K562 (cell line): ENCODE results near the gene ZNF584. TPM values are rescaled to one million over a fixed set of nuclear protein-coding genes. Genes with fewer than 3 reads are reported as not detected.
A peak's percentile ranks its signal among the peaks of the same experiment; 100 is the strongest.

Source experiments
- ATAC-seq: fragments of 200-7000 bp; cut with Tn5 transposase; 3 replicates; pipeline ENCODE4 v1.9.1; 2020; ENCODE audit warnings: moderate library complexity
- BruUV-seq: library from RNA; stranded (reverse); fragments of 400-500 nt; replicated peaks from 2 replicates; lab custom pipeline; 2021; lab: Mats Ljungman, UMichigan
- CTCF ChIA-PET: fragments of 300-600 bp; formaldehyde crosslinking; extraction: SDS; loops from one replicate; lab custom pipeline; 2021; ENCODE audit warnings: low intra/inter-chr PET ratio; lab: Yijun Ruan, JAX
- POLR2A ChIA-PET: fragments of 300-600, 350-650 bp; sonication (Branson Sonifier 250); formaldehyde crosslinking; extraction: SDS; loops from one replicate; lab custom pipeline; 2021; ENCODE audit warnings: antibody characterized with exemption, inconsistent platforms; lab: Yijun Ruan, JAX
- DNase-seq, 4 experiments: peaks; one replicate each; pipeline versions ENCODE4 v3.0.0 to v3.0.0-alpha.2; 2011 to 2018; ENCODE audit warnings: low spot score in 3 of 4, mixed read lengths in 3 of 4; ENCODE audit errors: extremely low read depth in 1 of 4
- FAIRE-seq: peaks from 2 replicates; lab custom pipeline; 2011; peaks lifted over from hg19 to GRCh38; lab: Jason Lieb, UNC
- H2AFZ ChIP-seq: 2 replicates; pipeline ENCODE4 v1.6.0; 2011; ENCODE audit warnings: low read depth, low read length, control low read depth, inconsistent platforms
- H3K27ac ChIP-seq: fragments of 200-600 bp; 3 replicates; pipeline ENCODE4 v1.8.0; 2011; ENCODE audit warnings: low read depth, mild to moderate bottlenecking, control low read depth, inconsistent platforms, low read length, moderate library complexity, mixed read lengths; ENCODE audit errors: extremely low read depth
- H3K27me3 ChIP-seq, 2 experiments: fragments of 300-600 bp in 1 of 2; 2 replicates in 1 of 2; 3 replicates in 1 of 2; pipeline versions ENCODE4 v1.6.0 to v1.8.0; 2011; ENCODE audit warnings: inconsistent platforms in 2 of 2, low read length in 2 of 2, mild to moderate bottlenecking in 1 of 2, mixed read lengths in 1 of 2, moderate library complexity in 1 of 2; ENCODE audit not compliant: control insufficient read depth in 2 of 2, insufficient read depth in 2 of 2
- H3K36me3 ChIP-seq: fragments of 300-600 bp; 3 replicates; pipeline ENCODE4 v1.8.0; 2011; ENCODE audit warnings: mild to moderate bottlenecking, low read length, inconsistent platforms; ENCODE audit not compliant: control insufficient read depth, insufficient read depth
- H3K4me1 ChIP-seq, 2 experiments: fragments of 200-600 bp in 1 of 2; replicated peaks in 1 of 2; 2 replicates in 1 of 2; 3 replicates in 1 of 2; pipeline versions ENCODE4 v1.5.1 to v1.8.0; 2011; ENCODE audit warnings: inconsistent platforms in 2 of 2, low read length in 2 of 2, mild to moderate bottlenecking in 1 of 2, mixed read lengths in 1 of 2, moderate library complexity in 1 of 2; ENCODE audit not compliant: control insufficient read depth in 2 of 2, insufficient read depth in 2 of 2
- H3K4me2 ChIP-seq: 2 replicates; pipeline ENCODE4 v1.6.1; 2011; ENCODE audit warnings: low read length, control low read depth, inconsistent platforms, mixed read lengths; ENCODE audit not compliant: insufficient read depth
- H3K4me3 ChIP-seq: fragments of 200-600 bp; sonication (generic), shearing (Covaris generic); 2 replicates; pipeline ENCODE4 v1.5.1; 2016; ENCODE audit warnings: control low read depth, inconsistent platforms
- H3K79me2 ChIP-seq: fragments of 200-600 bp; 3 replicates; pipeline ENCODE4 v1.8.0; 2011; ENCODE audit warnings: low read length, inconsistent platforms; ENCODE audit not compliant: control insufficient read depth, insufficient read depth
- H3K9ac ChIP-seq, 2 experiments: 2 replicates each; pipeline versions ENCODE4 v1.6.0 to v1.6.1; 2011; ENCODE audit warnings: low read depth in 2 of 2, low read length in 2 of 2, control low read depth in 1 of 2, inconsistent platforms in 1 of 2, mild to moderate bottlenecking in 1 of 2, mixed read lengths in 1 of 2; ENCODE audit not compliant: insufficient read depth in 1 of 2
- H3K9me1 ChIP-seq: one replicate; pipeline ENCODE4 v1.6.0; 2011; ENCODE audit warnings: inconsistent platforms, mild to moderate bottlenecking, low read length, moderate library complexity; ENCODE audit not compliant: control insufficient read depth, insufficient read depth
- H3K9me3 ChIP-seq: replicated peaks from 2 replicates; pipeline ENCODE4 v1.5.1; 2011; ENCODE audit warnings: low read depth, low read length, inconsistent platforms; ENCODE audit not compliant: control insufficient read depth, insufficient read depth
- H4K20me1 ChIP-seq: replicated peaks from 2 replicates; pipeline ENCODE4 v1.6.1; 2011; ENCODE audit warnings: low read length, inconsistent platforms, mixed read lengths; ENCODE audit not compliant: control insufficient read depth, insufficient read depth
- E2F3 ChIP-seq: fragments of 250-450 bp; sonication (Bioruptor Pico); IDR thresholded peaks from 2 replicates; pipeline ENCODE4 v1.4.0; 2020; ENCODE audit warnings: mild to moderate bottlenecking
- GABPA ChIP-seq: fragments of 200-800 bp; sonication (Bioruptor generic); conservative IDR thresholded peaks from 2 replicates; pipeline ENCODE4 v1.6.1; 2016; ENCODE audit warnings: low read depth, missing genetic modification characterization, missing compliant biosample characterization
- NFYB ChIP-seq: IDR thresholded peaks from 2 replicates; pipeline ENCODE4 v1.6.1; 2011; ENCODE audit warnings: mild to moderate bottlenecking, moderate library complexity; ENCODE audit not compliant: insufficient read length; ENCODE audit errors: extremely low read depth
- SMAD4 ChIP-seq: fragments of 250-450 bp; sonication (Bioruptor Pico); conservative IDR thresholded peaks from 2 replicates; pipeline ENCODE4 v1.8.0; 2021; ENCODE audit warnings: inconsistent platforms, mild to moderate bottlenecking, moderate library complexity
- SUPT5H ChIP-seq: fragments of 450-650 bp; IDR thresholded peaks from 2 replicates; pipeline ENCODE4 v1.6.1; 2016
- TCF3 ChIP-seq: sonication (generic); formaldehyde crosslinking; IDR thresholded peaks from 2 replicates; pipeline ENCODE4 v1.4.0; 2020; ENCODE audit warnings: mild to moderate bottlenecking, missing genetic modification reagents
- XRCC4 ChIP-seq: IDR thresholded peaks from one replicate; pipeline ENCODE4 v1.6.1; 2011; ENCODE audit not compliant: insufficient read depth, insufficient read length; ENCODE audit errors: extremely low read depth
- YY1 ChIP-seq, 3 experiments: IDR thresholded peaks; 2 replicates each; pipeline ENCODE4 v1.6.1; 2011; ENCODE audit warnings: low read length in 2 of 3, mild to moderate bottlenecking in 2 of 3, moderate library complexity in 2 of 3, borderline replicate concordance in 1 of 3, control low read depth in 1 of 3, low read depth in 1 of 3; ENCODE audit not compliant: insufficient read depth in 3 of 3, insufficient replicate concordance in 2 of 3, control insufficient read depth in 1 of 3, insufficient read length in 1 of 3; ENCODE audit errors: extremely low read depth in 1 of 3
- ZNF384 ChIP-seq: IDR thresholded peaks from 2 replicates; pipeline ENCODE4 v1.6.1; 2012; ENCODE audit warnings: low read depth, low read length, improper control_type of control experiment
- ZNF408 ChIP-seq: fragments of 250-450 bp; sonication (Bioruptor Pico); IDR thresholded peaks from 2 replicates; pipeline ENCODE4 v1.4.0; 2020; ENCODE audit warnings: low read depth, mild to moderate bottlenecking, moderate library complexity
- WGBS: fragments of 100-300 bp; shearing (Covaris generic); methylation state at CpG from one replicate; pipeline ENCODE4 v1.1.6; 2016; ENCODE audit warnings: low coverage, mixed read lengths; ENCODE audit not compliant: insufficient coverage; ENCODE audit errors: missing lambda C conversion rate; 5-methylcytosine and 5-hydroxymethylcytosine counted together
- in situ Hi-C: fragments of 300-500 bp; cut with MboI; formaldehyde crosslinking; loops from 4 replicates; pipeline ENCODE4 v1.15.0; 2018; ENCODE audit warnings: inconsistent platforms, mixed read lengths
- intact Hi-C: fragments of 100-400 bp; cut with micrococcal nuclease; formaldehyde crosslinking; loops from 2 replicates; pipeline ENCODE4 v1.14.2; 2022
- polyA plus RNA-seq, 8 experiments: library from polyadenylated mRNA; depleted of rRNA in 4 of 8; stranded (reverse) in 5 of 8; unstranded in 3 of 8; fragments of >200 nt; fragmentation: Nextera tagmentation in 2 of 8; fragmentation: Illumina TruSeq in 1 of 8; extraction: Ambion mirVana in 2 of 8; extraction: Trizol in 1 of 8; gene quantifications; 2 replicates each; pipeline versions ENCODE4 v1.2.1 to v1.2.3, GENCODE V29; 2011 to 2014; ENCODE audit warnings: inconsistent platforms in 1 of 8, missing spikeins in 1 of 8
- total RNA-seq, 7 experiments: library from RNA; depleted of rRNA in 6 of 7; stranded (reverse); fragments of >200 nt in 6 of 7; fragmentation: Illumina TruSeq in 2 of 7; extraction: Trizol in 2 of 7; gene quantifications; 2 replicates each; pipeline versions ENCODE4 v1.2.1 to v1.2.3, GENCODE V29; 2011 to 2021; ENCODE audit warnings: low replicate concordance in 1 of 7
- TF ChIP-seq, protein P1 (sequence below), 2 experiments: IDR thresholded peaks in 1 of 2; conservative IDR thresholded peaks in 1 of 2; 2 replicates each; pipeline ENCODE4 v1.6.1; 2016; ENCODE audit warnings: low read depth in 2 of 2, mild to moderate bottlenecking in 1 of 2, missing compliant biosample characterization in 1 of 2, missing genetic modification characterization in 1 of 2, moderate library complexity in 1 of 2

The ZNF584 gene
- total and polyA plus RNA-seq, 9 of the 15 experiments (the other 6 are each of a cell fraction or from before 2014, with no cell fraction given): 5.8 to 43.4 (median 24.6) TPM

GRCh38 chr19:58400916-58401839, 7.3 kb upstream of the ZNF584 start (continued):
- TF ChIP-seq YY1 (IDR thresholded peaks at IDR 0.05; ENCODE audit: borderline replicate concordance in 1 of 3, control insufficient read depth in 1 of 3, extremely low read depth in 1 of 3, insufficient read depth in 3 of 3, insufficient read length in 1 of 3, insufficient replicate concordance in 2 of 3, low read depth in 1 of 3, low read length in 2 of 3): peak; percentile 52 to 75 (median 73)
- TF ChIP-seq ZNF408 (CRISPR knock-in tag): no peak

DNA sequence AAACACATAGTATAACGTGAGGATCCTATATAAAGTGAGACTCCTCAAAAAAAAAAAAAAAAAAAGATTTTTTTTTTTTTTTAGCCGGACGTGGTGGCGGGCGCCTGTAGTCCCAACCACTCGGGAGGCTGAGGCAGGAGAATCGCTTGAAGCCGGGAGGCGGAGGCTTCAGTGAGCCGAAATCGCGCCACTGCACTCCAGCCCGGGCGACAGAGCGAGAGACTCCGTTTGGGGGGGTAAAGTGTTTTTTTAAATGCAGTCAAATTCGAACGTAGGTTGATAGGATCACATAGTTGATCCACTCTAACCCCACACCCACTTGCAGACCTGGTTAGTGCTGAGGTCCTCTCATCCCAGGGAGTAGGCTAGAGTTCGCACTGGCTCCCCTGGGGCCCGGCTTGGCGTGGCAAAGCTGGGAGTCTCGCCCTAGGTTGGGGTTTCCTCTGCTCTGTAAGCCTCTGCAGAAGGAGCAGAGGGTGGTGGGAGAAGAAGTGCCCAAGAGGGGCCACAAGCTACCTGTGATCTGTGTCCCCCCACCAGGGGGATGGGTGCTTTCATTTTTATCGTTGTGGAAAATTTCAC, 6.5 kb upstream of the ZNF584 start:
- H3K4me2 ChIP-seq: peak overlapping the region; percentile 82
- H3K4me3 ChIP-seq: peak overlapping the region; percentile 72
- intact Hi-C loops: loop anchor here (2.0 to 10.0 kb wide), 2 partner anchors 177 to 219 kb away; partner anchors contain the start of genes ZNF274 and ZNF544
- no peaks in the 10 kb centered on the region for H3K27me3 ChIP-seq
- H3K9ac ChIP-seq: peak overlapping the region; percentile 70 to 91
- H3K9me1 ChIP-seq: no peaks in the 10 kb centered on the region
- no peaks in the 10 kb centered on the region for H4K20me1 ChIP-seq
- FAIRE-seq (no peak), ATAC-seq (peak; percentile 1; the same call in 1 of the 3 replicates), DNase-seq (peak in 2 of 4 experiments; percentile 12 to 16)
- 0 out of 2 replicates have a peak, but pooled peaks have one; percentile 27 for TF ChIP-seq SMAD4 (CRISPR knock-in tag)
- no peak for TF ChIP-seq TCF3 (CRISPR knock-in tag)
- no peak for TF ChIP-seq NFYB
- TF ChIP-seq GABPA (tag): 0 out of 2 replicates have a peak, but pooled peaks have one; percentile 23
- TF ChIP-seq E2F3 (CRISPR knock-in tag): 0 out of 2 replicates have a peak, but pooled peaks have one; percentile 33
- peak; percentile 47 for TF ChIP-seq ZNF384
- TF ChIP-seq, protein P1, sequence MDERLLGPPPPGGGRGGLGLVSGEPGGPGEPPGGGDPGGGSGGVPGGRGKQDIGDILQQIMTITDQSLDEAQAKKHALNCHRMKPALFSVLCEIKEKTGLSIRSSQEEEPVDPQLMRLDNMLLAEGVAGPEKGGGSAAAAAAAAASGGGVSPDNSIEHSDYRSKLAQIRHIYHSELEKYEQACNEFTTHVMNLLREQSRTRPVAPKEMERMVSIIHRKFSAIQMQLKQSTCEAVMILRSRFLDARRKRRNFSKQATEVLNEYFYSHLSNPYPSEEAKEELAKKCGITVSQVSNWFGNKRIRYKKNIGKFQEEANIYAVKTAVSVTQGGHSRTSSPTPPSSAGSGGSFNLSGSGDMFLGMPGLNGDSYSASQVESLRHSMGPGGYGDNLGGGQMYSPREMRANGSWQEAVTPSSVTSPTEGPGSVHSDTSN (CRISPR knock-in tag; IDR thresholded peaks at IDR 0.05; ENCODE audit: low read depth): no peak
- TF ChIP-seq, protein P1 (tag; conservative IDR thresholded peaks at IDR 0.05; ENCODE audit: low read depth): no peak
- TF ChIP-seq SUPT5H: no peak
- no peak for TF ChIP-seq XRCC4
- TSS peak; percentile 64 for BruUV-seq
- H3K36me3 ChIP-seq: peaks cover 7% of the 10 kb centered on the region; the same call in 2 of the 3 replicates
- in situ Hi-C loops: no loop called here
- H3K4me1 ChIP-seq: peaks cover 31 to 53% of the 10 kb centered on the region in 2 experiments
- H3K27ac ChIP-seq: peak overlapping the region; percentile 70
- 3% methylated on average over 23 of the region's 23 CpGs for WGBS
- POLR2A ChIA-PET: no interaction called here
- CTCF ChIA-PET: no interaction called here
- peak overlapping the region; percentile 84; the same call in 1 of the 2 replicates for H2AFZ ChIP-seq
- H3K79me2 ChIP-seq: peaks cover 32% of the 10 kb centered on the region
- no peaks in the 10 kb centered on the region for H3K9me3 ChIP-seq
